ENCODE results near the gene HOXB3. TPM values are rescaled to one million over a fixed set of nuclear protein-coding genes. Genes with fewer than 3 reads are reported as not detected.

HOXB3 gene
- total and polyA plus RNA-seq, 7 donors: 0.96 to 8.8 (median 1.5) TPM

- Histone ChIP-seq H3K4me3 (no peak overlapping the region), H3K27me3 (ENCODE audit: insufficient read depth in 3 of 3, low read length in 2 of 3) (peaks cover 0 to 5% (median 0%) of the 10 kb centered on the region in 3 donors), H3K4me1 (no peaks in the 10 kb centered on the region), H3K27ac (no peak overlapping the region), H3K36me3 (ENCODE audit: insufficient read depth in 1 of 2, low read depth in 1 of 2) (no peaks in the 10 kb centered on the region), H3K9me3 (no peaks in the 10 kb centered on the region)
- no peak for ATAC-seq
- 87 to 96% (median 90%) methylated on average over 1 of the region's 1 CpG for WGBS, 3 donors
- TF ChIP-seq CTCF (IDR thresholded peaks at IDR 0.05): no peak
- no peak for DNase-seq
- intact Hi-C loops (cut with DNase I): no loop called here
Measured at GRCh38 chr17:48520631-48521079, 69.4 kb downstream of the HOXB3 start.

DNA sequence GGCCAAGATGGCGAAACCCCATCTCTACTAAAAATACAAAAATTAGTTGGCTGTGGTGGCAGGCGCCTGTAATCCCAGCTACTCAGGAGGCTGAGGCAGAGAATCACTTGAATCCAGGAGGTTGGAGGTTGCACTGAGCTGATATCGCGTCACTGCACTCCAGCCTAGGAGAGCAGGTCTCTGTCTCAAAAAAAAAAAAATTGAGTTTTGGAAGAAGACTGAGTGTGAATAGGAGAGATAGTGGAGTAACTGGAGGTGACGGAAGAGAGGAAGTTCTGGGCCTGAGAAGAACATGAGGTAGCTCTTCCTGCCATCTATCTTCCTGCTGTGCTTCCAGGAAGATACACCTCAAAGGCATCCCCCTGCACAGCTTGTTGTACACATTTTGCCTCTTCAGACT lies 70.6 kb downstream of the HOXB3 start:
- intact Hi-C loops (cut with DNase I): no loop called here
- Histone ChIP-seq H3K27me3 (ENCODE audit: insufficient read depth in 3 of 3, low read length in 2 of 3) (peaks cover 0 to 14% (median 0%) of the 10 kb centered on the region in 3 donors), H3K36me3 (ENCODE audit: insufficient read depth in 1 of 2, low read depth in 1 of 2) (no peaks in the 10 kb centered on the region), H3K9me3 (no peaks in the 10 kb centered on the region), H3K4me3 (no peak overlapping the region), H3K4me1 (no peaks in the 10 kb centered on the region), H3K27ac (no peak overlapping the region)
- 76 to 96% (median 86%) methylated on average over 5 of the region's 5 CpGs for WGBS, 3 donors
- no peak for TF ChIP-seq CTCF (IDR thresholded peaks at IDR 0.05)
- DNase-seq (no peak), ATAC-seq (no peak)

- no peak for TF ChIP-seq CTCF (IDR thresholded peaks at IDR 0.05)
- intact Hi-C loops (cut with DNase I): no loop called here
- DNase-seq (no peak), ATAC-seq (no peak)
- Histone ChIP-seq H3K27ac (no peak overlapping the region), H3K4me3 (no peak overlapping the region), H3K4me1 (no peaks in the 10 kb centered on the region), H3K36me3 (ENCODE audit: insufficient read depth in 1 of 2, low read depth in 1 of 2) (no peaks in the 10 kb centered on the region), H3K9me3 (no peaks in the 10 kb centered on the region), H3K27me3 (ENCODE audit: insufficient read depth in 3 of 3, low read length in 2 of 3) (peaks cover 0 to 25% (median 5%) of the 10 kb centered on the region in 3 donors)
- 40 to 45% (median 42%) methylated on average over 3 of the region's 3 CpGs for WGBS, 3 donors
Measured at GRCh38 chr17:48517478-48517877, 72.6 kb downstream of the HOXB3 start.

- Histone ChIP-seq H3K27ac (no peak overlapping the region), H3K27me3 (ENCODE audit: insufficient read depth in 3 of 3, low read length in 2 of 3) (peaks cover 0 to 25% (median 5%) of the 10 kb centered on the region in 3 donors), H3K4me1 (no peaks in the 10 kb centered on the region), H3K36me3 (ENCODE audit: insufficient read depth in 1 of 2, low read depth in 1 of 2) (no peaks in the 10 kb centered on the region), H3K4me3 (no peak overlapping the region), H3K9me3 (no peaks in the 10 kb centered on the region)
- DNase-seq (no peak), ATAC-seq (no peak)
- intact Hi-C loops (cut with DNase I): no loop called here
- 44 to 54% (median 46%) methylated on average over 3 of the region's 3 CpGs for WGBS, 3 donors
- TF ChIP-seq CTCF (IDR thresholded peaks at IDR 0.05): no peak
Measured at GRCh38 chr17:48515925-48516900, 73.8 kb downstream of the HOXB3 start.
